Transverse colon (tissue), 4 donors: ENCODE measurements around the gene CDH18. TPM values are rescaled to one million over a fixed set of nuclear protein-coding genes. Genes with fewer than 3 reads are reported as not detected.

Experiments
- DNase-seq: peaks from one replicate; pipeline ENCODE4 v3.0.0-alpha.2; 2019
- H3K27ac ChIP-seq, 4 donors: fragments of 200-600 bp; sonication (generic); 2 replicates each; pipeline ENCODE4 v1.5.1; 2016 to 2018; ENCODE audit warnings: inconsistent platforms in 4 of 4
- H3K27me3 ChIP-seq: fragments of 200-600 bp; sonication (generic); 2 replicates; pipeline ENCODE4 v1.5.1; 2017; ENCODE audit warnings: inconsistent platforms
- H3K36me3 ChIP-seq, 4 donors: fragments of 200-600 bp; sonication (generic); 2 replicates each; pipeline ENCODE4 v1.5.1; 2017 to 2019; ENCODE audit warnings: inconsistent platforms in 4 of 4
- H3K4me1 ChIP-seq, 4 donors: fragments of 200-600 bp; sonication (generic); 2 replicates each; pipeline ENCODE4 v1.5.1; 2017 to 2020; ENCODE audit warnings: inconsistent platforms in 4 of 4
- H3K4me3 ChIP-seq, 4 donors: fragments of 200-600 bp; sonication (generic); 1 replicate in 1 of 4; 2 replicates in 3 of 4; pipeline versions ENCODE4 v1.5.1 to v1.6.1; 2017 to 2019; ENCODE audit warnings: inconsistent platforms in 4 of 4
- H3K9me3 ChIP-seq, 2 donors: fragments of 200-600 bp; sonication (generic); 2 replicates each; pipeline ENCODE4 v1.5.1; 2017 to 2019; ENCODE audit warnings: inconsistent platforms in 2 of 2
- CTCF ChIP-seq, 5 experiments: fragments of 200-600 bp in 3 of 5; fragments of 450-650 bp in 2 of 5; sonication (generic) in 3 of 5; IDR thresholded peaks; 1 replicate in 2 of 5; 2 replicates in 3 of 5; pipeline ENCODE4 v1.5.1; 2016 to 2017; ENCODE audit warnings: antibody characterized with exemption in 5 of 5, inconsistent platforms in 3 of 5, mild to moderate bottlenecking in 2 of 5, moderate library complexity in 1 of 5
- EP300 ChIP-seq: sonication (generic); formaldehyde crosslinking; IDR thresholded peaks from one replicate; pipeline ENCODE4 v1.6.1; 2017; ENCODE audit warnings: antibody characterized with exemption, low read depth
- POLR2A ChIP-seq: fragments of 450-650 bp; IDR thresholded peaks from one replicate; pipeline ENCODE4 v1.6.1; 2016; ENCODE audit warnings: antibody characterized with exemption, mild to moderate bottlenecking, moderate library complexity
- POLR2AphosphoS5 ChIP-seq, 3 donors: sonication (generic); formaldehyde crosslinking; IDR thresholded peaks; one replicate each; pipeline ENCODE4 v1.6.1; 2016; ENCODE audit warnings: antibody characterized with exemption in 3 of 3
- WGBS, 2 donors: methylation state at CpG; one replicate each; pipeline ENCODE4 v1.1.5; 2018; ENCODE audit warnings: low coverage in 1 of 2; 5-methylcytosine and 5-hydroxymethylcytosine counted together
- in situ Hi-C, 4 donors: fragments of 200-750 bp; cut with MboI; loops; one replicate each; pipeline versions ENCODE4 v1.15.0 to v1.15.1; 2017; ENCODE audit warnings: low sequenced_read_pairs in 3 of 4, low pct_ligation_motif_present in 1 of 4, low pct_unique_long_range_greater_than_20kb in 1 of 4
- intact Hi-C: fragments of 100-400 bp; cut with DNase I; formaldehyde crosslinking; loops from one replicate; pipeline ENCODE4 v1.15.1; 2023; ENCODE audit warnings: low total_unique reads
- total RNA-seq, 4 donors: library from RNA; depleted of rRNA; stranded (reverse); fragments of >200 nt; gene quantifications; one replicate each; pipeline ENCODE4 v1.1.0, GENCODE V29; 2016

CDH18 gene
- total RNA-seq, 4 donors from 2014 or later: not detected

GRCh38 chr5:19928562-19929421 lies 59.2 kb downstream of the CDH18 start:
- whole genome bisulfite sequencing, 2 donors: 62% methylated on average over 2 to 3 of the region's 3 CpGs
- H3K9me3 ChIP-seq: no peaks in the 10 kb centered on the region
- in situ Hi-C loops: no loop called here
- TF ChIP-seq POLR2AphosphoS5 (IDR thresholded peaks at IDR 0.05) (no peak), POLR2A (no peak), EP300 (no peak), CTCF (IDR thresholded peaks at IDR 0.05) (no peak)
- no peak overlapping the region for H3K4me3 ChIP-seq
- intact Hi-C loops: no loop called here
- H3K27me3 ChIP-seq: no peaks in the 10 kb centered on the region
- no peak for DNase-seq
- H3K27ac ChIP-seq: no peak overlapping the region
- no peaks in the 10 kb centered on the region for H3K36me3 ChIP-seq
- H3K4me1 ChIP-seq: no peaks in the 10 kb centered on the region

GRCh38 chr5:19927919-19928318 lies 60.1 kb downstream of the CDH18 start:
- no peak for DNase-seq
- Histone ChIP-seq H3K4me3 (no peak overlapping the region), H3K4me1 (no peaks in the 10 kb centered on the region), H3K27ac (no peak overlapping the region), H3K36me3 (no peaks in the 10 kb centered on the region), H3K9me3 (no peaks in the 10 kb centered on the region), H3K27me3 (no peaks in the 10 kb centered on the region)
- in situ Hi-C loops (no loop called here), intact Hi-C loops (no loop called here)
- WGBS, 2 donors: 28 to 35% methylated on average over 3 of the region's 3 CpGs
- no peak for TF ChIP-seq EP300
- TF ChIP-seq POLR2AphosphoS5 (IDR thresholded peaks at IDR 0.05): no peak
- TF ChIP-seq CTCF (IDR thresholded peaks at IDR 0.05): no peak
- no peak for TF ChIP-seq POLR2A

GRCh38 chr5:19927170-19927569 lies 60.8 kb downstream of the CDH18 start:
- DNase-seq: no peak
- intact Hi-C loops: no loop called here
- H3K9me3 ChIP-seq: no peaks in the 10 kb centered on the region
- H3K4me1 ChIP-seq: no peaks in the 10 kb centered on the region
- in situ Hi-C loops: no loop called here
- WGBS, 2 donors: 43 to 44% methylated on average over 2 of the region's 2 CpGs
- TF ChIP-seq CTCF (IDR thresholded peaks at IDR 0.05) (no peak), POLR2AphosphoS5 (IDR thresholded peaks at IDR 0.05) (no peak), POLR2A (no peak), EP300 (no peak)
- no peaks in the 10 kb centered on the region for H3K36me3 ChIP-seq
- no peak overlapping the region for H3K4me3 ChIP-seq
- no peak overlapping the region for H3K27ac ChIP-seq
- no peaks in the 10 kb centered on the region for H3K27me3 ChIP-seq

- intact Hi-C loops: no loop called here
- WGBS, 2 donors: 78 to 79% methylated on average over 3 of the region's 3 CpGs
- Histone ChIP-seq H3K9me3 (no peaks in the 10 kb centered on the region), H3K27me3 (no peaks in the 10 kb centered on the region), H3K4me3 (no peak overlapping the region), H3K36me3 (no peaks in the 10 kb centered on the region), H3K27ac (no peak overlapping the region), H3K4me1 (no peaks in the 10 kb centered on the region)
- in situ Hi-C loops: no loop called here
- DNase-seq: no peak
- TF ChIP-seq EP300: no peak
- no peak for TF ChIP-seq POLR2AphosphoS5 (IDR thresholded peaks at IDR 0.05)
- TF ChIP-seq CTCF (IDR thresholded peaks at IDR 0.05): no peak
- no peak for TF ChIP-seq POLR2A
Observed at GRCh38 chr5:19923742-19924141, 64.3 kb downstream of the CDH18 start.
